GM21717 (cell line): ENCODE results near the gene ACTG2.
"Not testable (repeated sequence)": the region's sequence is repeated elsewhere in the genome, so short reads cannot be mapped to it uniquely, and the experiment has no call there.

Source experiments
- ATAC-seq: cut with Tn5 transposase; IDR thresholded peaks from one replicate; pipeline ENCODE4 v1.9.1; 2021; ENCODE audit warnings: mild to moderate bottlenecking, moderate library complexity; ENCODE audit not compliant: unreplicated experiment

ACTG2 gene

GRCh38 chr2:73892631-73893329, at the start of gene ACTG2:
Gene ACTG2 (plus strand): TSS chr2:73893008. CDS start chr2:73901312, 8,304 bp downstream.
- no peak for ATAC-seq

- no peak for ATAC-seq
These were observed 48.7 kb upstream of the ACTG2 start for GRCh38 chr2:73844087-73844486.

- ATAC-seq: no peak
These were observed 42.8 kb upstream of the ACTG2 start for GRCh38 chr2:73850009-73850408.

GRCh38 chr2:73851274-73851673, 41.5 kb upstream of the ACTG2 start:
- no peak for ATAC-seq

- no peak for ATAC-seq
These were observed 40.8 kb upstream of the ACTG2 start for GRCh38 chr2:73852020-73852419.

GRCh38 chr2:73855526-73855925, 37.3 kb upstream of the ACTG2 start:
- ATAC-seq: no peak

GRCh38 chr2:73856214-73856613, 36.6 kb upstream of the ACTG2 start:
- no peak for ATAC-seq

- no peak for ATAC-seq
These were observed 32.9 kb upstream of the ACTG2 start for GRCh38 chr2:73859721-73860586.

- ATAC-seq: no peak
These were observed 29.8 kb upstream of the ACTG2 start for GRCh38 chr2:73862987-73863386.

- ATAC-seq: no peak
These were observed 24.4 kb upstream of the ACTG2 start for GRCh38 chr2:73868204-73868978.

- ATAC-seq: no peak
These were observed 22.7 kb upstream of the ACTG2 start for GRCh38 chr2:73870084-73870483.

- peak; percentile 61 for ATAC-seq
These were observed 15.6 kb upstream of the ACTG2 start for GRCh38 chr2:73877071-73877802.

GRCh38 chr2:73877984-73878383, 14.8 kb upstream of the ACTG2 start:
- ATAC-seq: not testable (repeated sequence)

GRCh38 chr2:73885406-73885805, 7.4 kb upstream of the ACTG2 start:
- ATAC-seq: no peak

GRCh38 chr2:73886357-73886756, 6.5 kb upstream of the ACTG2 start:
- no peak for ATAC-seq

- ATAC-seq: not testable (repeated sequence)
These were observed 5.0 kb upstream of the ACTG2 start for GRCh38 chr2:73887596-73888353.

- no peak for ATAC-seq
These were observed 4.4 kb upstream of the ACTG2 start for GRCh38 chr2:73888388-73888787.

- no peak for ATAC-seq
These were observed 3.6 kb upstream of the ACTG2 start for GRCh38 chr2:73889206-73889605.

GRCh38 chr2:73890301-73891092, 2.3 kb upstream of the ACTG2 start:
- ATAC-seq: no peak
